GM18526 (cell line): ENCODE results near the gene OR10K1.

Source experiments
- POLR2A ChIP-seq: IDR thresholded peaks from 3 replicates; pipeline ENCODE4 v1.6.1; 2011; ENCODE audit not compliant: insufficient read length; ENCODE audit errors: extremely low read depth

Gene OR10K1

DNA sequence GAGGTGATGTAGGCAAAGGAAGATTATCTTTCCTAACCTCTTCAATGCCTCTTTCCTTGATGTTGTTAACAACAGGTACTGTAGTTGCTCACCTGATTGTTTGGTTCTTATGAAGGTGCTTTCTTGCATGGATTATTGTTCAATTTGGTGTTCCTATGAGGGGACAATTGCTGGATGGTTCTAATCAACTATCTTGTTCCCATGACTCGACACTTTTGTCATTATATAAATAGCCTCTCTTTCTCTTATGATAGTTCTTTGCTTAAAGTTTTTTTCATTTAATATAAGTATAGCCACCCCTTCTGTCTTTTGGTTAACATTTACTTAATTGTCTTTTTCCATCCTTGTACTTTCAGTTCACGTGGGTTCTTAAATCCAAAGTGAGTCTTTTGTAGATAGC, 45.9 kb downstream of the OR10K1 start:
- TF ChIP-seq POLR2A: no peak

DNA sequence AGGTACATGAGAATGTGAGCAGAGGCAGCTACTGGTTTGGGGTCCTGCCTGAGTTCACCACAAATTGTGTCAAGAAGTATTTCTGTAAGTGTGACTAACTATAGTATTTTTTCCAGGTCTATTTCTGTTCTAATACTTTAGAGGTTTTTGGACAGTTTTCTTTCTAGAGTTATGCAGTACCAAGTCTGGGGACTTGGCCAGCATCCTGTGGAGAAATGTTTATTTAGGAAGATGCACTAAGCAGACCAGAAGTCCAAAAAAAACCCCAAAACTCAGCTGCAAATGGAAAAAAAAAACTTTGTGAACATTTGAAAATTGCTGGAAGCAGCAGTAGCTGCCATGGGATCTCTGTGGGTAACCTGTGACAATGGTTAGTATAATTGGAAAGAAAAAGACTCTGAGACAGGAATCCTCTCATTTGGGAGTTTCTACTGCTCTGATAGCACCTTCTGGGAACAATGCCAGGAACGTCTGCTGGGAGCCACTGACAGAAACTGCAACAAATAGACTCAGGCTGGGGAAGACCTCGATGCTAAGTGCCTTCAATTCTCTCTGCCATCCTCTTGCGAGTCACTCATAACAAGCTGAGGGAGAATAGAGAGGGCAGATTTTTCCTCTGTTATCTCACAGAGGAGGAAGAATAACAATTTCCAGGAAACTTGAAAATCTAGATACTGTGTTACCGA, 48.0 kb downstream of the OR10K1 start:
- TF ChIP-seq POLR2A: no peak

DNA sequence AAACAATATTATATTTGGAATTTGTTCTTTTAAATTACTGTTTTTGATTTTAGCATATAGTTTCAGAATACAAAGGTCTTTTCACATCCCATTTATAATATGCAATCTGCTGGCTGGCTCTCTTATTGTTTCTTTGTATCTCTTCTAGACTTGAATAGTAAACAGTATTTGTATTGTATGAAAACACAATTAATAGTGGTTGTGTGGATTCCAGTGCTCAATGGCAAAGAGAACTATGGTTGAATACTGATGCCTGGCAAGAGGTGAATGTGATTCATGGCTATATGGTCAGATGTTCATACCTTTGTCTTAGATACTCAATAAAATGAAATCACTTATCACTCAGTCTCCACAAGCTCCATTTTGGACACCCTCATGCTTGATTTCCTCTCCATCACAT, 55.3 kb downstream of the OR10K1 start:
- TF ChIP-seq POLR2A: no peak
